ENCODE data around the gene NFIX. TPM values are rescaled to one million over a fixed set of nuclear protein-coding genes. Genes with fewer than 3 reads are reported as not detected.

NFIX gene
- total and polyA plus RNA-seq, 2 of the 13 experiments (the other 11 are each of a cell fraction or from before 2014, with no cell fraction given): 3.4 to 5.4 TPM

DNA sequence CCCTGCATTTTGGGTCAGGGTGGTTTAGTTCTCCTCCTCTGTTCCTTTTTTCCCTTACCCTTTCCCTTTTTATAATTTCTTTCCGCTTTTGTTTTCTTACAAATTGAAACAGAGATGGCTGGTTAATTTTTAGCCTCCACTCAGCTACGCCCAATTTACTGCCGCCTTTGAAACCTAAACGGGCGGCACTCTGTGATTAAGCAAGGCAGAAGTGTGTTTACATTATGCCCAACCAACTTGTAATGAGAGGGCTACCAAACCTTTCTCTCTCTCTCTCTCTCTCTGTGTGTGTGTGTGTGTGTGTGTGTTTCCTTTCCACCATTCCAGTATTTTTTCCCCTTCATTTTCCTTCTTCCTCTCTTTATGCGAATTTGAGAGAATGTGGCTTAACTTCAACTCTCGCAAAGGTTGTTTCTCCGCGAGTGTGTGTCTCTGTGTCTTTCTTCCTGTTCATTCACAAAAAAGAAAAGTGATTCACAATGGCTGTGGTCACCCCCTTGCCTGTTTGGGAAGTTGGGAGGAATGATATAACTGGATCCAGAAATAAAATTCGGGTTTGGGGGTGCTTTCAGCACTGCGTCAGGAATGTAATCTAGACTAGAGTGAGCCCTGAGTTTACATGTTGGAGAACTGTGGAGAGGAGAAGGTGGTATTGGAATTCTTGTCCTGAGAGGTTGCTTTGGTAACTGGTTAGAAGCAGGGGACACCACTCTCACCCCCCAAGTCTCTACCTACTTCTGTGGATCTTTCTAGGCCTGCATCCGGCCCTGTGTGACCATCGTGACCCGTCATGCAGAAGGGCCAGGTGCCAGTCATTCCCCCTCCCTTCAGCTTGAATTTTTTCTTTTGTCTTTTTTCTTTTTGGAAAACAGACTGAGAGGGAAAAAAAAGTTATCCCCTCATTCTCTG is 31.4 kb downstream of the NFIX start (continued):
- TF ChIP-seq ZNF660 (CRISPR knock-in tag; IDR thresholded peaks at IDR 0.05; ENCODE audit: borderline replicate concordance, low read depth) (no peak), TRIM24 (CRISPR knock-in tag; IDR thresholded peaks at IDR 0.05) (no peak), ZC3H4 (CRISPR knock-in tag; IDR thresholded peaks at IDR 0.05; ENCODE audit: borderline replicate concordance) (no peak), TBP (CRISPR knock-in tag; IDR thresholded peaks at IDR 0.05) (no peak), ZNF883 (CRISPR knock-in tag; IDR thresholded peaks at IDR 0.05; ENCODE audit: not compliant biosample characterization) (no peak), ZNF329 (CRISPR knock-in tag; IDR thresholded peaks at IDR 0.05; ENCODE audit: low read depth) (no peak), NFE2 (CRISPR knock-in tag; IDR thresholded peaks at IDR 0.05) (no peak), KMT2B (CRISPR knock-in tag; IDR thresholded peaks at IDR 0.05) (0 out of 2 replicates have a peak, but pooled peaks have one; percentile 29), ZNF17 (CRISPR knock-in tag; IDR thresholded peaks at IDR 0.05) (no peak), ELF1 (CRISPR knock-in tag; IDR thresholded peaks at IDR 0.05) (no peak), ZBTB7A (CRISPR knock-in tag; IDR thresholded peaks at IDR 0.05) (no peak), AHR (CRISPR knock-in tag; IDR thresholded peaks at IDR 0.05) (no peak), POLR2A (IDR thresholded peaks at IDR 0.05; ENCODE audit: insufficient read depth in 1 of 2, low read depth in 2 of 2, low read length in 2 of 2) (no peak), RBFOX2 (IDR thresholded peaks at IDR 0.05; ENCODE audit: low read depth, low read length) (no peak; the same call in 1 of the 2 replicates), THYN1 (CRISPR knock-in tag; IDR thresholded peaks at IDR 0.05; ENCODE audit: borderline replicate concordance, low read depth) (no peak), ZFP41 (CRISPR knock-in tag; IDR thresholded peaks at IDR 0.05; ENCODE audit: borderline replicate concordance) (no peak), SP140L (CRISPR knock-in tag; IDR thresholded peaks at IDR 0.05; ENCODE audit: borderline replicate concordance) (no peak), TOPORS (CRISPR knock-in tag; IDR thresholded peaks at IDR 0.05) (no peak), ZFY (CRISPR knock-in tag; IDR thresholded peaks at IDR 0.05) (peak; percentile 35; the same call in 1 of the 2 replicates), HMG20B (CRISPR knock-in tag; conservative IDR thresholded peaks at IDR 0.05) (peak; percentile 85)
- TF ChIP-seq, protein P1, sequence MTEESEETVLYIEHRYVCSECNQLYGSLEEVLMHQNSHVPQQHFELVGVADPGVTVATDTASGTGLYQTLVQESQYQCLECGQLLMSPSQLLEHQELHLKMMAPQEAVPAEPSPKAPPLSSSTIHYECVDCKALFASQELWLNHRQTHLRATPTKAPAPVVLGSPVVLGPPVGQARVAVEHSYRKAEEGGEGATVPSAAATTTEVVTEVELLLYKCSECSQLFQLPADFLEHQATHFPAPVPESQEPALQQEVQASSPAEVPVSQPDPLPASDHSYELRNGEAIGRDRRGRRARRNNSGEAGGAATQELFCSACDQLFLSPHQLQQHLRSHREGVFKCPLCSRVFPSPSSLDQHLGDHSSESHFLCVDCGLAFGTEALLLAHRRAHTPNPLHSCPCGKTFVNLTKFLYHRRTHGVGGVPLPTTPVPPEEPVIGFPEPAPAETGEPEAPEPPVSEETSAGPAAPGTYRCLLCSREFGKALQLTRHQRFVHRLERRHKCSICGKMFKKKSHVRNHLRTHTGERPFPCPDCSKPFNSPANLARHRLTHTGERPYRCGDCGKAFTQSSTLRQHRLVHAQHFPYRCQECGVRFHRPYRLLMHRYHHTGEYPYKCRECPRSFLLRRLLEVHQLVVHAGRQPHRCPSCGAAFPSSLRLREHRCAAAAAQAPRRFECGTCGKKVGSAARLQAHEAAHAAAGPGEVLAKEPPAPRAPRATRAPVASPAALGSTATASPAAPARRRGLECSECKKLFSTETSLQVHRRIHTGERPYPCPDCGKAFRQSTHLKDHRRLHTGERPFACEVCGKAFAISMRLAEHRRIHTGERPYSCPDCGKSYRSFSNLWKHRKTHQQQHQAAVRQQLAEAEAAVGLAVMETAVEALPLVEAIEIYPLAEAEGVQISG (CRISPR knock-in tag; IDR thresholded peaks at IDR 0.05): peak; percentile 59; the same call in 1 of the 2 replicates
- TF ChIP-seq, protein P2, sequence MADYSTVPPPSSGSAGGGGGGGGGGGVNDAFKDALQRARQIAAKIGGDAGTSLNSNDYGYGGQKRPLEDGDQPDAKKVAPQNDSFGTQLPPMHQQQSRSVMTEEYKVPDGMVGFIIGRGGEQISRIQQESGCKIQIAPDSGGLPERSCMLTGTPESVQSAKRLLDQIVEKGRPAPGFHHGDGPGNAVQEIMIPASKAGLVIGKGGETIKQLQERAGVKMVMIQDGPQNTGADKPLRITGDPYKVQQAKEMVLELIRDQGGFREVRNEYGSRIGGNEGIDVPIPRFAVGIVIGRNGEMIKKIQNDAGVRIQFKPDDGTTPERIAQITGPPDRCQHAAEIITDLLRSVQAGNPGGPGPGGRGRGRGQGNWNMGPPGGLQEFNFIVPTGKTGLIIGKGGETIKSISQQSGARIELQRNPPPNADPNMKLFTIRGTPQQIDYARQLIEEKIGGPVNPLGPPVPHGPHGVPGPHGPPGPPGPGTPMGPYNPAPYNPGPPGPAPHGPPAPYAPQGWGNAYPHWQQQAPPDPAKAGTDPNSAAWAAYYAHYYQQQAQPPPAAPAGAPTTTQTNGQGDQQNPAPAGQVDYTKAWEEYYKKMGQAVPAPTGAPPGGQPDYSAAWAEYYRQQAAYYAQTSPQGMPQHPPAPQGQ (CRISPR knock-in tag; IDR thresholded peaks at IDR 0.05; ENCODE audit: borderline replicate concordance): no peak
- TF ChIP-seq, protein P3, sequence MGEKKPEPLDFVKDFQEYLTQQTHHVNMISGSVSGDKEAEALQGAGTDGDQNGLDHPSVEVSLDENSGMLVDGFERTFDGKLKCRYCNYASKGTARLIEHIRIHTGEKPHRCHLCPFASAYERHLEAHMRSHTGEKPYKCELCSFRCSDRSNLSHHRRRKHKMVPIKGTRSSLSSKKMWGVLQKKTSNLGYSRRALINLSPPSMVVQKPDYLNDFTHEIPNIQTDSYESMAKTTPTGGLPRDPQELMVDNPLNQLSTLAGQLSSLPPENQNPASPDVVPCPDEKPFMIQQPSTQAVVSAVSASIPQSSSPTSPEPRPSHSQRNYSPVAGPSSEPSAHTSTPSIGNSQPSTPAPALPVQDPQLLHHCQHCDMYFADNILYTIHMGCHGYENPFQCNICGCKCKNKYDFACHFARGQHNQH (CRISPR knock-in tag; IDR thresholded peaks at IDR 0.05): peak; percentile 75; the same call in 1 of the 2 replicates
- TF ChIP-seq, protein P4, sequence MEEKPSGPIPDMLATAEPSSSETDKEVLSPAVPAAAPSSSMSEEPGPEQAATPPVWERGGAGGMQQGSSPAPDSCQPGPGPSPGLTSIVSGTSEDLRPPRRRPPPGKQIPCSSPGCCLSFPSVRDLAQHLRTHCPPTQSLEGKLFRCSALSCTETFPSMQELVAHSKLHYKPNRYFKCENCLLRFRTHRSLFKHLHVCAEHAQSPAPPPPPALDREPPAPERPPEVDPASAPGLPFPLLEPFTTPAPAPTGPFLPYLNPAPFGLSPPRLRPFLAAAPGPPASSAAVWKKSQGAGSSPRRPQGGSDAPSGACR (CRISPR knock-in tag; IDR thresholded peaks at IDR 0.05): no peak
